CD4-positive, alpha-beta T cell treated with Interleukin-15 for 4 hours (primary cell): ENCODE measurements around the gene TRPV2.

Source experiments
- DNase-seq: peaks from one replicate; pipeline ENCODE4 v3.0.0-alpha.2; 2020; ENCODE audit warnings: low spot score

The TRPV2 gene

GRCh38 chr17:16477255-16477654 is 61.9 kb downstream of the TRPV2 start:
- DNase-seq, result no peak

DNA sequence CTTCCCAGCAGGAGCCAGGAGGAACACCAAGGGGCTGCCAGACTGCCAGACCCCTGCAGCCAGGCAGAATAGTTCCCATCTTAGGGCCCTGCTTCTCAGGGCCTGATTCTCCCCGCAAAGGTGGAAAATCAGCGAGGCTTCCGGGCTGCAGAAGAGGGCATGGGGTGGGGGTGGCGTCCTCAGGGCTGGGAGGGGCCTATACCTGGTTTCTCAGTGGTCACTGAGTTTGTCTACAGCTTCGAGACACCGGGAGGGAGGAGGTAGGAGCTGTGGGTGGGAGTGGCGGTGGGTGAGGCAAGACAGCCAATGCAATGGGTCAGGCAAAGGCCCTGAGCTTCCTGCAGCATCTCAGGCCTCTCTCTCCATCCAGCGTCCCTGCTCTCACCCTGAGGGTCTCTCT is 62.3 kb downstream of the TRPV2 start:
- no peak for DNase-seq

DNA sequence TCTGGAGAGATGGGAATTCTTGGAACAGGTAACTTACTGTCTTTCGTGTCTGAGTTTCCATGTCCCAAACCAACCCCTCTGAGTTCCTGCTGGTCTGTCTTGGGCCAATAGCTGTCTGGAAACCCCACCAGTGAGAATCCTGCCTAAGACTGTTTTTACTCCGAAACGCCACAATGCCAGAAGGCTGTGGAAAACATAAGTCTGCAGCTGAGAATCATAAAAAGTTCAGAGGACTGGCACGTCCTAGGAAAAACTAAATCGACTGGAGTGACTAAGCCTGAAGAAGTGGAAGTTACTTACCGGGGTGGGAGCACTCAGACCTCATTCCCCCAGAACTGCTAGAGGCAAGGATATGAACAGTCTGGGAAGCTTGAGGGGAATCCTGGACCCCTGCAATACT is 63.3 kb downstream of the TRPV2 start:
- no peak for DNase-seq

- no peak for DNase-seq
These were observed 63.9 kb downstream of the TRPV2 start for GRCh38 chr17:16479264-16479663.

GRCh38 chr17:16480995-16481394 is 65.6 kb downstream of the TRPV2 start:
- DNase-seq, result no peak

- no peak for DNase-seq
These were observed 66.9 kb downstream of the TRPV2 start for GRCh38 chr17:16482253-16482652.

GRCh38 chr17:16483021-16483645 is 67.8 kb downstream of the TRPV2 start:
- DNase-seq, result no peak

GRCh38 chr17:16484445-16485175 is 69.2 kb downstream of the TRPV2 start:
- DNase-seq, result no peak
